NCI-H1417 (cell line): ENCODE measurements around the gene ANKZF1.

ENCODE experiments used
- DNase-seq, 3 experiments: peaks; one replicate each; lab custom pipeline; 2025; lab: John Stamatoyannopoulos, UW

Gene ANKZF1

GRCh38 chr2:219282943-219283581 is 53.5 kb downstream of the ANKZF1 start:
- DNase-seq = no peak

DNA sequence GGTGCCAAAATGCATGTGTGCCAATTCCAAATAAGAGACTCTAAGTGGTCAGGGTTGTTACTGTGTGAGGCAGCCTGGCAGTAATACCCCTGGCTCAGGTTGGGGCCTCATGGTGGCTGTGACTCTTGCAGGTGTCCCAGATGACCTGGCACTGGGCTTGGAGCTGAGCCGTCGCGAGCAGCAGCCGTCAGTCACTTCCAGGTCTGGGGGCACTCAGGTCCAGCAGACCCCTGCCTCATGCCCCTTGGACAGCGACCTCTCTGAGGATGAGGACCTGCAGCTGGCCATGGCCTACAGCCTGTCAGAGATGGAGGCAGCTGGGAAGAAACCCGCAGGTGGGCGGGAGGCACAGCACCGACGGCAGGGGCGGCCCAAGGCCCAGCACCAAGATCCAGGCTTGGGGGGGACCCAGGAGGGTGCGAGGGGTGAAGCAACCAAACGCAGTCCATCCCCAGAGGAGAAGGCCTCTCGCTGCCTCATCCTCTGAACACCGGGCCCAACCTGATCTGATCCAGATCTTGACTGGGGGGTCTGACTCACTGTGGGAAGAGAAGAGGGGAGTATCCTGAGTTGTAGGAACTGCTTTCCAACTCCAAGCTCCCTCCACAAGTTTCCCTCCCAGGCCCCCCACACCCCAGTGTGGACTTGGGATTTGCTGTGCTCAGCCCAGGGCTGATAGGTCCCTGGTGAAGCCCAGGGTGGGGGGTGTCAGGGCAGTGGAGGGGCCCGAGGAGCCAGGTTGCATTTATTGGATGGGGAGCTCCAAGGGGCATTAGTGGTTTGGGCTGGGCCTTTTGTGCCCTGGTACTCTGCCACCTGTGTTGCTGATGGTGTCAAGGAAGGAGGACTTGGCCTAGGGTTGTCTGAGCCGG is 55.1 kb downstream of the ANKZF1 start:
- no peak for DNase-seq

GRCh38 chr2:219285373-219285735 is 55.7 kb downstream of the ANKZF1 start:
- no peak for DNase-seq

DNA sequence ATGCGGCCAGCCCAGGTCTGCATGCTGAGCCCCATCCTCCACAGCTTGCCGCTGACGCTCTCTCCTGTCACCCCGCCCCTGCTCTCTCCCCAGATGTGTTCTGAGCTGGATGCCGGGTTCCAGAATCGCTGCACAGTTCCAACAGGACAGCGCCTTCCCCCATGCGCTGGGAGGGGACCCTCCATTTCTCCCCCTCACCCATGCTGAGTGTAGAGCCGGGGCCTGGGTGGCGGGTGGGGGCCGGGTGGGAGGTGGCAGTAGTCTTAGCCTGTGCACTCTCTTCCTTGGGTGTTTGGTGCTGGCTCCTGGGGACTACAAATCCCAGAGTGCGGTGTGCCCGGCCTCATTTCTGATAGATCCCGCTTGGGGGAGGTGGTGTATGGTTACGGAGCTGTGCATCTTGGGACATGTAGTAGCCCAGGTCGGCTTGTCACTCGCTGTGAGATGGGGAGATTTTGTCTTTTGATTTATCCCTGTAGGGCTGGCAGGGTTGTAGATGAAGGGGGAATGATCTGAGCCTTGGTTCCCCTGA is 56.4 kb downstream of the ANKZF1 start:
- peak in 1 of 3 experiments; percentile 2 for DNase-seq
